Activated CD8-positive, alpha-beta T cell treated with anti-CD3 and anti-CD28 coated beads for 36 hours (primary cell): ENCODE results near the gene P3H2. TPM values are rescaled to one million over a fixed set of nuclear protein-coding genes. Genes with fewer than 3 reads are reported as not detected.
A peak's percentile ranks its signal among the peaks of the same experiment; 100 is the strongest.

Source experiments
- ATAC-seq: fragments of 200-7000 bp; cut with Tn5 transposase; one replicate; pipeline ENCODE4 v1.10.0; 2021; ENCODE audit warnings: mild to moderate bottlenecking, moderate library complexity
- CTCF ChIA-PET: fragments of 350-600 bp; sonication (Branson Sonifier 250); formaldehyde crosslinking; loops from one replicate; lab custom pipeline; 2021; ENCODE audit warnings: antibody characterized with exemption; lab: Charles Lee
- POLR2A ChIA-PET: fragments of 350-600 bp; sonication (Branson Sonifier 250); formaldehyde crosslinking; loops from one replicate; lab custom pipeline; 2021; ENCODE audit warnings: antibody characterized with exemption; lab: Charles Lee
- DNase-seq: peaks from one replicate; pipeline ENCODE4 v3.0.0-alpha.2; 2020
- H3K27ac Mint-ChIP-seq: one replicate; pipeline ENCODE4 v1.8.0; 2021; ENCODE audit warnings: mild to moderate bottlenecking, mixed read lengths
- H3K27me3 Mint-ChIP-seq: one replicate; pipeline ENCODE4 v1.8.0; 2021; ENCODE audit warnings: mixed read lengths
- H3K36me3 Mint-ChIP-seq: one replicate; pipeline ENCODE4 v1.8.0; 2021; ENCODE audit warnings: low read depth, mixed read lengths
- H3K4me1 Mint-ChIP-seq: one replicate; pipeline ENCODE4 v1.8.0; 2021; ENCODE audit warnings: low read depth, mixed read lengths
- H3K4me3 Mint-ChIP-seq: one replicate; pipeline ENCODE4 v1.8.0; 2021; ENCODE audit warnings: mild to moderate bottlenecking, moderate library complexity, mixed read lengths
- H3K9me3 Mint-ChIP-seq: one replicate; pipeline ENCODE4 v1.8.0; 2021; ENCODE audit warnings: mixed read lengths
- CTCF ChIP-seq: fragments of 200-600 bp; IDR thresholded peaks from one replicate; pipeline ENCODE4 v1.8.0; 2022; ENCODE audit warnings: antibody characterized with exemption, mild to moderate bottlenecking
- intact Hi-C: fragments of 100-400 bp; cut with micrococcal nuclease; formaldehyde crosslinking; loops from one replicate; pipeline ENCODE4 v1.10.0; 2022
- total RNA-seq, 2 experiments: library from RNA; stranded (reverse); gene quantifications; one replicate each; pipeline ENCODE4 v1.2.3, GENCODE V29; 2021

Gene P3H2
- total RNA-seq, 2 experiments from 2014 or later, result not detected

DNA sequence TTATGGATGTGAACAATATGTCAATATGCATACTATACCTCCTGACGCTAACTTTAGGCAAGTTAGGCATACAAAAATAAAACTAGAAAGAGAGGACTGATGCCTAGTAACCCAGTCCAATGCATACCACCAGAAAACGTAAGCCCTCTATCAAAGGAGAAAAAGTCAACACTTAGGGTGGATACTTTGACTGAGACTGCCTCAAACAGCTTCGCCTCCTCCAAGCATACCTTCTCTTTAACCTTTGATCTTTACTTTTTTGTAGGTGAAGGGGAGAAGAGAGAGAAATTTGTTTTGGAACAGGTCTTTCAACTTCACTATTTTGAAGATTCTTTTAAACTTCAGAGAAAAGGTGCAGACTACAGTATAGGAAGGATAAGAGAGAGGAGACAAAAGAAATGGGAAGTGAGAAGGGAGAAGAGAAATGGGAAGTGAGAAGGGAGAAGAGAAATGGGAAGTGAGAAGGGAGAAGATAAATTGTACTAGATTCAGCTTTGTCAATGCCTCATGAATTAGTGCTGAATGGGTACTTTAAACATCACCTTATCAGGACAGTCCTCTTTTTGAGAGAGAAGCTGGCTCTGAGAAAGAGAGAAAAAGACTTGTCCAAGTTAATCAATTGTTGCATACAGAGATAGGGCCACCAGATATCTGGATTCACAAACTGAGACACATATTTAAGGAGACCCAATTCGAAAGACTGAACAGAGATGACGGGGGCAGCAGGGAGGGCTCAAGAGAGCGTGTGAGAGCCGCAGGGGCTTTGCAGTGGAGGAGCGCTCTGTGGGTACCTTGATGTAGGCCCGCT is 1.0 kb downstream of the P3H2 start:
- no peak for TF ChIP-seq CTCF
- intact Hi-C loops, result loop anchor here (10.0 kb wide), 1 partner anchor 485 kb away; no protein-coding TSS in a partner anchor
- Mint-ChIP-seq H3K36me3 (no peaks in the 10 kb centered on the region), H3K9me3 (no peaks in the 10 kb centered on the region), H3K27ac (no peak overlapping the region), H3K4me1 (peaks cover 3% of the 10 kb centered on the region), H3K4me3 (peak overlapping the region; percentile 55), H3K27me3 (peaks cover 49% of the 10 kb centered on the region)
- POLR2A ChIA-PET, result no interaction called here
- ATAC-seq, result no peak
- DNase-seq, result no peak
- CTCF ChIA-PET, result interaction anchor here (1.2 to 1.7 kb wide), 2 partner anchors 49 to 157 kb away, joined by 5 to 8 read pairs; no protein-coding TSS in a partner anchor

- TF ChIP-seq CTCF, result no peak
- ATAC-seq, result no peak
- Mint-ChIP-seq H3K27me3 (peaks cover 44% of the 10 kb centered on the region), H3K9me3 (no peaks in the 10 kb centered on the region), H3K27ac (no peak overlapping the region), H3K4me1 (peaks cover 3% of the 10 kb centered on the region), H3K4me3 (no peak overlapping the region), H3K36me3 (no peaks in the 10 kb centered on the region)
- intact Hi-C loops, result no loop called here
- ChIA-PET POLR2A (no interaction called here), CTCF (no interaction called here)
- no peak for DNase-seq
Measured at GRCh38 chr3:190118438-190118837, 2.3 kb downstream of the P3H2 start.

DNA sequence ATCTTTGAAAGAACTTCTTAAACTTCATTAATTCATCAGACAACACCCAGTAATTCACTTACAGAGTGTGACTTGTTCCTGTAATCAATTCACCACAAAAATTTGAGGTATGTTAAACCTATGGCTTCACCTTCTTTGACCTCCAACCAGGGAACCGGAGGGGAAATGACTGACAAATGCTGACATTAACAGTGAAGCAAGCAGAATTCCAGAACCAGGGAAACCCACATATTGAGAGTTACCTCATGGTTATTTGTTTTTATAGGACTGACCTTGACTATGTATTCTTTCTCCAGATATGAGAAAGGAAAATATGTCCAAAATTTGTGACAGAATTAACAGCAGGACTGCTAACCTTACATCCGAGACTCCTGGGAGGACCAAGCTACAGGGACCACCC is 2.7 kb downstream of the P3H2 start:
- ChIA-PET POLR2A (no interaction called here), CTCF (no interaction called here)
- peaks cover 45% of the 10 kb centered on the region for H3K27me3 Mint-ChIP-seq
- DNase-seq (no peak), ATAC-seq (no peak)
- intact Hi-C loops, result no loop called here
- H3K4me3 Mint-ChIP-seq, result no peak overlapping the region
- no peak overlapping the region for H3K27ac Mint-ChIP-seq
- no peak for TF ChIP-seq CTCF
- H3K4me1 Mint-ChIP-seq, result peaks cover 3% of the 10 kb centered on the region
- no peaks in the 10 kb centered on the region for H3K9me3 Mint-ChIP-seq
- H3K36me3 Mint-ChIP-seq, result no peaks in the 10 kb centered on the region

DNA sequence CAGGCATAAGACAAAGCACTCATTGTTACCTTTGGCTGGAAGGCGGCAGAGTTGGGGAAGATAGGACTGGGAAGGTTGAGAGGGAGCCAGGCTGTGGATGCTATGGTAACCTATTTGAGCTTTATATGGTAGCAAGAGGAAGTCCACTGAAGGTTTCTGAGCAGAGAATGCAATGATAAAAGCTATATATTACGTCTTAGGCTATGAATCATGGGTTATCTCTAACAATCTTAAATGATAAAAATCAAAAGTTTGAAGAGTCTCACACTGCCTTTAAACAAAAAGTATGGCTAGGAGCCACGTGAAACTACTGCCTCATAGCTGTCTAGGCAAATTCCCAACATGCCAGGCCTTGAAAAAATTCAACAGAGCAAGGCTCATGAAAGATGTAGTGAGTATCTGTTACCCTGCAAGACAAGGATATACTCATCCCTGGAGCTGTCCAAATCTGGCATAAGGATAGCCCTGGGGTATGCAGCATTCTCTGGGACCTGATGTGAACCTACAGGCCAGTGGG is 4.1 kb downstream of the P3H2 start:
- ChIA-PET POLR2A (no interaction called here), CTCF (no interaction called here)
- Mint-ChIP-seq H3K4me1 (peaks cover 3% of the 10 kb centered on the region), H3K27ac (no peak overlapping the region), H3K4me3 (no peak overlapping the region), H3K9me3 (no peaks in the 10 kb centered on the region), H3K36me3 (no peaks in the 10 kb centered on the region), H3K27me3 (peaks cover 39% of the 10 kb centered on the region)
- DNase-seq, result no peak
- intact Hi-C loops, result no loop called here
- no peak for ATAC-seq
- TF ChIP-seq CTCF, result no peak

- no peaks in the 10 kb centered on the region for H3K36me3 Mint-ChIP-seq
- H3K27ac Mint-ChIP-seq, result no peak overlapping the region
- ATAC-seq (no peak), DNase-seq (no peak)
- intact Hi-C loops, result no loop called here
- H3K9me3 Mint-ChIP-seq, result no peaks in the 10 kb centered on the region
- ChIA-PET CTCF (interaction anchor here (1.0 to 1.2 kb wide), 2 partner anchors 9 to 10 kb away, joined by 3 read pairs; partner anchors contain the start of gene P3H2), POLR2A (no interaction called here)
- no peaks in the 10 kb centered on the region for H3K4me1 Mint-ChIP-seq
- H3K27me3 Mint-ChIP-seq, result peaks cover 18% of the 10 kb centered on the region
- no peak for TF ChIP-seq CTCF
- H3K4me3 Mint-ChIP-seq, result no peak overlapping the region
Measured at GRCh38 chr3:190110826-190111225, 9.9 kb downstream of the P3H2 start.
